SH-SY5Y (cell line): ENCODE results near the gene CHP2.

ENCODE experiments used
- GATA2 ChIP-seq: IDR thresholded peaks from 2 replicates; pipeline ENCODE4 v1.6.1; 2011; ENCODE audit warnings: mild to moderate bottlenecking, low read depth, low read length
- GATA3 ChIP-seq: IDR thresholded peaks from 2 replicates; pipeline ENCODE4 v1.6.1; 2011; ENCODE audit warnings: low read depth, mild to moderate bottlenecking, low read length, moderate library complexity

GRCh38 chr16:23754594-23755483, at the start of gene CHP2:
- TF ChIP-seq GATA2 (no peak), GATA3 (no peak)
